ENCODE measurements around the gene RPE65.

RPE65 gene

GRCh38 chr1:68470388-68470970, 20.7 kb upstream of the RPE65 start:
- H3K36me3 Mint-ChIP-seq = no peaks in the 10 kb centered on the region
- peaks cover 3% of the 10 kb centered on the region for H3K9me3 Mint-ChIP-seq
- H3K4me3 Mint-ChIP-seq = no peak overlapping the region
- ATAC-seq = no peak
- no peak overlapping the region for H3K27ac Mint-ChIP-seq
- no peaks in the 10 kb centered on the region for H3K4me1 Mint-ChIP-seq
- H3K27me3 Mint-ChIP-seq = no peaks in the 10 kb centered on the region

GRCh38 chr1:68464891-68465290, 15.1 kb upstream of the RPE65 start:
- H3K4me1 Mint-ChIP-seq = no peaks in the 10 kb centered on the region
- H3K27ac Mint-ChIP-seq = no peak overlapping the region
- H3K27me3 Mint-ChIP-seq = peaks cover 7% of the 10 kb centered on the region
- no peak for ATAC-seq
- no peak overlapping the region for H3K4me3 Mint-ChIP-seq
- H3K36me3 Mint-ChIP-seq = no peaks in the 10 kb centered on the region
- H3K9me3 Mint-ChIP-seq = peaks cover 10% of the 10 kb centered on the region

GRCh38 chr1:68460935-68461334, 11.2 kb upstream of the RPE65 start:
- H3K36me3 Mint-ChIP-seq = no peaks in the 10 kb centered on the region
- peaks cover 7% of the 10 kb centered on the region for H3K27me3 Mint-ChIP-seq
- peaks cover 10% of the 10 kb centered on the region for H3K9me3 Mint-ChIP-seq
- no peak overlapping the region for H3K4me3 Mint-ChIP-seq
- H3K27ac Mint-ChIP-seq = no peak overlapping the region
- no peak for ATAC-seq
- H3K4me1 Mint-ChIP-seq = no peaks in the 10 kb centered on the region

- peaks cover 2% of the 10 kb centered on the region for H3K27me3 Mint-ChIP-seq
- H3K4me3 Mint-ChIP-seq = no peak overlapping the region
- no peak overlapping the region for H3K27ac Mint-ChIP-seq
- no peaks in the 10 kb centered on the region for H3K36me3 Mint-ChIP-seq
- ATAC-seq = no peak
- H3K4me1 Mint-ChIP-seq = no peaks in the 10 kb centered on the region
- H3K9me3 Mint-ChIP-seq = peaks cover 10% of the 10 kb centered on the region
Measured at GRCh38 chr1:68459796-68460195, 10.0 kb upstream of the RPE65 start.

GRCh38 chr1:68459091-68459490, 9.3 kb upstream of the RPE65 start:
- H3K4me1 Mint-ChIP-seq = no peaks in the 10 kb centered on the region
- H3K27ac Mint-ChIP-seq = no peak overlapping the region
- ATAC-seq = no peak
- H3K9me3 Mint-ChIP-seq = peaks cover 4% of the 10 kb centered on the region
- no peaks in the 10 kb centered on the region for H3K27me3 Mint-ChIP-seq
- H3K4me3 Mint-ChIP-seq = no peak overlapping the region
- no peaks in the 10 kb centered on the region for H3K36me3 Mint-ChIP-seq

- Mint-ChIP-seq H3K27me3 (no peaks in the 10 kb centered on the region), H3K4me1 (no peaks in the 10 kb centered on the region), H3K27ac (no peak overlapping the region), H3K9me3 (no peaks in the 10 kb centered on the region), H3K4me3 (no peak overlapping the region), H3K36me3 (no peaks in the 10 kb centered on the region)
- no peak for ATAC-seq
Measured at GRCh38 chr1:68456202-68456601, 6.4 kb upstream of the RPE65 start.

- ATAC-seq = no peak
- H3K9me3 Mint-ChIP-seq = no peaks in the 10 kb centered on the region
- no peak overlapping the region for H3K27ac Mint-ChIP-seq
- H3K27me3 Mint-ChIP-seq = peaks cover under 1% of the 10 kb centered on the region
- H3K4me3 Mint-ChIP-seq = no peak overlapping the region
- H3K36me3 Mint-ChIP-seq = no peaks in the 10 kb centered on the region
- no peaks in the 10 kb centered on the region for H3K4me1 Mint-ChIP-seq
Measured at GRCh38 chr1:68454534-68454933, 4.8 kb upstream of the RPE65 start.

- H3K4me3 Mint-ChIP-seq = no peak overlapping the region
- no peak for ATAC-seq
- no peaks in the 10 kb centered on the region for H3K4me1 Mint-ChIP-seq
- peaks cover 9% of the 10 kb centered on the region for H3K27me3 Mint-ChIP-seq
- H3K36me3 Mint-ChIP-seq = no peaks in the 10 kb centered on the region
- H3K9me3 Mint-ChIP-seq = no peaks in the 10 kb centered on the region
- no peak overlapping the region for H3K27ac Mint-ChIP-seq
Measured at GRCh38 chr1:68453060-68453670, 3.4 kb upstream of the RPE65 start.

GRCh38 chr1:68448365-68448764, 1.4 kb downstream of the RPE65 start:
- Mint-ChIP-seq H3K36me3 (no peaks in the 10 kb centered on the region), H3K9me3 (no peaks in the 10 kb centered on the region), H3K4me3 (no peak overlapping the region), H3K27me3 (peaks cover 9% of the 10 kb centered on the region), H3K27ac (no peak overlapping the region), H3K4me1 (no peaks in the 10 kb centered on the region)
- ATAC-seq = no peak

GRCh38 chr1:68445709-68446108, 4.0 kb downstream of the RPE65 start:
- Mint-ChIP-seq H3K27me3 (peaks cover 9% of the 10 kb centered on the region), H3K27ac (no peak overlapping the region), H3K4me3 (no peak overlapping the region), H3K9me3 (no peaks in the 10 kb centered on the region), H3K36me3 (no peaks in the 10 kb centered on the region), H3K4me1 (no peaks in the 10 kb centered on the region)
- no peak for ATAC-seq

- no peaks in the 10 kb centered on the region for H3K9me3 Mint-ChIP-seq
- no peak for ATAC-seq
- H3K27ac Mint-ChIP-seq = no peak overlapping the region
- no peaks in the 10 kb centered on the region for H3K36me3 Mint-ChIP-seq
- peaks cover 6% of the 10 kb centered on the region for H3K4me1 Mint-ChIP-seq
- H3K4me3 Mint-ChIP-seq = no peak overlapping the region
- no peaks in the 10 kb centered on the region for H3K27me3 Mint-ChIP-seq
Measured at GRCh38 chr1:68442822-68443556, 6.8 kb downstream of the RPE65 start.

- Mint-ChIP-seq H3K27me3 (peaks cover 5% of the 10 kb centered on the region), H3K4me3 (no peak overlapping the region), H3K27ac (no peak overlapping the region), H3K4me1 (peaks cover 6% of the 10 kb centered on the region), H3K9me3 (no peaks in the 10 kb centered on the region), H3K36me3 (no peaks in the 10 kb centered on the region)
- no peak for ATAC-seq
Measured at GRCh38 chr1:68442006-68442405, 7.7 kb downstream of the RPE65 start.

- Mint-ChIP-seq H3K36me3 (no peaks in the 10 kb centered on the region), H3K27me3 (peaks cover 11% of the 10 kb centered on the region), H3K4me1 (peaks cover 6% of the 10 kb centered on the region), H3K4me3 (no peak overlapping the region), H3K9me3 (no peaks in the 10 kb centered on the region), H3K27ac (no peak overlapping the region)
- ATAC-seq = no peak
Measured at GRCh38 chr1:68438310-68438709, 11.4 kb downstream of the RPE65 start.

- no peaks in the 10 kb centered on the region for H3K36me3 Mint-ChIP-seq
- no peaks in the 10 kb centered on the region for H3K9me3 Mint-ChIP-seq
- peaks cover 2% of the 10 kb centered on the region for H3K4me1 Mint-ChIP-seq
- no peak for ATAC-seq
- H3K4me3 Mint-ChIP-seq = no peak overlapping the region
- H3K27me3 Mint-ChIP-seq = peaks cover 11% of the 10 kb centered on the region
- H3K27ac Mint-ChIP-seq = no peak overlapping the region
Measured at GRCh38 chr1:68433395-68433794, 16.4 kb downstream of the RPE65 start.

GRCh38 chr1:68431076-68431475, 18.7 kb downstream of the RPE65 start:
- Mint-ChIP-seq H3K9me3 (no peaks in the 10 kb centered on the region), H3K36me3 (no peaks in the 10 kb centered on the region), H3K27ac (no peak overlapping the region), H3K4me3 (no peak overlapping the region), H3K4me1 (no peaks in the 10 kb centered on the region), H3K27me3 (no peaks in the 10 kb centered on the region)
- ATAC-seq = no peak

- Mint-ChIP-seq H3K9me3 (no peaks in the 10 kb centered on the region), H3K27ac (no peak overlapping the region), H3K36me3 (no peaks in the 10 kb centered on the region), H3K4me3 (no peak overlapping the region), H3K4me1 (no peaks in the 10 kb centered on the region), H3K27me3 (no peaks in the 10 kb centered on the region)
- no peak for ATAC-seq
Measured at GRCh38 chr1:68429233-68429808, 20.4 kb downstream of the RPE65 start.
